ENCODE data around the gene EFHC1.

- TF ChIP-seq CTCF (conservative IDR thresholded peaks at IDR 0.05), result no peak
- TF ChIP-seq ZFX (IDR thresholded peaks at IDR 0.05), result no peak
These were observed 10.6 kb upstream of the EFHC1 start for GRCh38 chr6:52409499-52409898.
